Ovary (tissue), 9 donors: ENCODE data around the gene IP6K2. TPM values are rescaled to one million over a fixed set of nuclear protein-coding genes. Genes with fewer than 3 reads are reported as not detected.

Source experiments
- DNase-seq, 5 donors: peaks; one replicate each; pipeline ENCODE4 v3.0.0-alpha.2; 2019 to 2020
- H3K27ac ChIP-seq, 2 donors: fragments of 200-600 bp; one replicate each; pipeline versions ENCODE4 v1.5.1 to v1.8.0; 2019 to 2022
- H3K27me3 ChIP-seq: fragments of 200-600 bp; one replicate; pipeline ENCODE4 v1.8.0; 2022
- H3K36me3 ChIP-seq: fragments of 200-600 bp; sonication (generic); one replicate; pipeline ENCODE4 v1.5.1; 2019
- H3K4me1 ChIP-seq: one replicate; pipeline ENCODE4 v1.8.1; 2013; ENCODE audit warnings: mild to moderate bottlenecking, moderate library complexity; ENCODE audit not compliant: insufficient read depth
- H3K4me3 ChIP-seq: fragments of 200-600 bp; sonication (generic); one replicate; pipeline ENCODE4 v1.5.1; 2017
- H3K9me3 ChIP-seq, 2 donors: fragments of 200-600 bp in 1 of 2; sonication (generic) in 1 of 2; one replicate each; pipeline versions ENCODE4 v1.5.1 to v1.8.1; 2013 to 2019; ENCODE audit warnings: mild to moderate bottlenecking in 1 of 2, moderate library complexity in 1 of 2
- CTCF ChIP-seq, 3 donors: fragments of 450-650 bp in 2 of 3; fragments of 200-600 bp in 1 of 3; IDR thresholded peaks; one replicate each; pipeline versions ENCODE4 v1.5.1 to v1.8.0; 2016 to 2022; ENCODE audit warnings: antibody characterized with exemption in 3 of 3, mild to moderate bottlenecking in 1 of 3
- EP300 ChIP-seq: sonication (generic); formaldehyde crosslinking; IDR thresholded peaks from one replicate; pipeline ENCODE4 v1.6.1; 2017; ENCODE audit warnings: antibody characterized with exemption
- POLR2A ChIP-seq: fragments of 450-650 bp; IDR thresholded peaks from one replicate; pipeline ENCODE4 v1.6.1; 2017; ENCODE audit warnings: antibody characterized with exemption, mild to moderate bottlenecking, moderate library complexity
- WGBS, 3 donors: extraction: QIAGEN DNeasy Blood & Tissue Kit in 1 of 3; methylation state at CpG; one replicate each; pipeline versions ENCODE4 v1.1.5 to v1.1.7; 2013 to 2017; 5-methylcytosine and 5-hydroxymethylcytosine counted together
- intact Hi-C, 4 donors: fragments of 100-400 bp; cut with DNase I; formaldehyde crosslinking; loops; one replicate each; pipeline versions ENCODE4 v1.11.0 to v1.15.1; 2022 to 2023
- polyA plus RNA-seq, 2 donors: library from polyadenylated mRNA; stranded (reverse); fragments of 200-250 nt in 1 of 2; fragments of 350-450 nt in 1 of 2; fragmentation: Illumina TruSeq in 1 of 2; extraction: RNeasy Lipid Tissue Mini Kit (QIAGEN cat#74804) in 1 of 2; gene quantifications; one replicate each; pipeline ENCODE4 v1.2.3, GENCODE V29; 2013 to 2014
- total RNA-seq, 7 donors: library from RNA; depleted of rRNA in 2 of 7; stranded (reverse); fragments of >200 nt in 2 of 7; fragmentation: NEBNext Ultra II Directional in 3 of 7; extraction: Animal tissue kit (Norgen Biotek cat#: 25700) in 3 of 7; gene quantifications; one replicate each; pipeline versions ENCODE4 v1.1.0 to v1.2.4, GENCODE V29; 2016 to 2023
- donor health status: DM: no; HTN: no; CAD: no; lungs with moderate emphysema.
- donor health status: DM: no; HTN: no; CAD: no.
- donor health status: Bipolar disorder and iron deficiency.
- donor health status: DM: yes; HTN: yes; CAD: no.
- donor health status: DM: no; HTN: no; CAD: no.
- donor health status: DM: yes; HTN: yes; CAD: no.

Gene IP6K2
- total and polyA plus RNA-seq, 9 donors, result 51.8 to 132 (median 62.7) TPM

GRCh38 chr3:48662753-48663488 is 54.1 kb downstream of the IP6K2 start, which contains the start of gene CELSR3:
CELSR3 (minus strand) TSS chr3:48662886; CDS start chr3:48662634, 252 bp downstream.
- intact Hi-C loops, result no loop called here
- peaks cover 8% of the 10 kb centered on the region for H3K4me1 ChIP-seq
- no peak for TF ChIP-seq EP300
- TF ChIP-seq CTCF (IDR thresholded peaks at IDR 0.05), result no peak
- TF ChIP-seq POLR2A, result no peak
- no peaks in the 10 kb centered on the region for H3K36me3 ChIP-seq
- peak within 1 kb of the TSS; percentile 44 for H3K4me3 ChIP-seq
- H3K27ac ChIP-seq, result peak within 1 kb of the TSS in 1 of 2 donors; percentile 60
- WGBS, 3 donors, result 1% methylated on average over 40 to 52 of the region's 52 CpGs
- DNase-seq, result peak in 4 of 5 donors; percentile 53 to 81 (median 62)
- no peaks in the 10 kb centered on the region for H3K9me3 ChIP-seq
- no peaks in the 10 kb centered on the region for H3K27me3 ChIP-seq

DNA sequence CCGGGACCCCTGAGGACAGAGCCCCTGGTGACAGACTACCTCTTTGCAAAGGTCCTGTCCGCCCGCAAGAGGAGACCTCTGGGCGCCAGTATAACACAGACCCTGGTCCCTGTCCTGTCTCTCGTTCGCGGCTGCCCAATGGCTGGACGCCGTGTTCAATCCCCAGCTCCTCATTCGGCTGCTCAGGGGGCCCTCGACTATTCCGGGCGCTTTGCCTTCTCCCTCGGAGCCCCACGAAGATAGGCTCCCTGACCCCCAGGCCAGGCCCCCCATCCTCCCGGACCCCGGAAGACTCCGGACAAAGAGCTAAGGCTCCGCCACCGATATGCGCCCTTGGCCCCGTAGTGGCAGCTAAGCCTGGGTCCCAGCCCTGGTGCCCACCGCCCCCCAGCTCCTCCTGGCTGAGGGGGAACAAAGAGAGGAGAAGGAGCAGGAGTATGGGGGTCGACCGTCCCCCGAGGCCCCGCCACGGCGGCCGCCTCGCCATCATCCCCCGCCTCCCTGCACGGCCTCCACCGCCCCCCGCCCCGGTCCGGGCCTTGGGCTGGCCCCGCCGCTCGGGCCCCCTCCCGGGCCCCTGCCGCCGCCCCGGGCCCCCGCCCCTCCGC is 54.8 kb downstream of the IP6K2 start:
- intact Hi-C loops, result no loop called here
- Histone ChIP-seq H3K9me3 (no peaks in the 10 kb centered on the region), H3K27ac (no peak overlapping the region), H3K36me3 (no peaks in the 10 kb centered on the region), H3K4me3 (no peak overlapping the region), H3K27me3 (no peaks in the 10 kb centered on the region), H3K4me1 (peaks cover 8% of the 10 kb centered on the region)
- TF ChIP-seq CTCF (IDR thresholded peaks at IDR 0.05) (no peak), POLR2A (no peak), EP300 (no peak)
- 2% methylated on average over 33 to 46 of the region's 46 CpGs for WGBS, 3 donors
- DNase-seq, result peak in 1 of 5 donors; percentile 55

DNA sequence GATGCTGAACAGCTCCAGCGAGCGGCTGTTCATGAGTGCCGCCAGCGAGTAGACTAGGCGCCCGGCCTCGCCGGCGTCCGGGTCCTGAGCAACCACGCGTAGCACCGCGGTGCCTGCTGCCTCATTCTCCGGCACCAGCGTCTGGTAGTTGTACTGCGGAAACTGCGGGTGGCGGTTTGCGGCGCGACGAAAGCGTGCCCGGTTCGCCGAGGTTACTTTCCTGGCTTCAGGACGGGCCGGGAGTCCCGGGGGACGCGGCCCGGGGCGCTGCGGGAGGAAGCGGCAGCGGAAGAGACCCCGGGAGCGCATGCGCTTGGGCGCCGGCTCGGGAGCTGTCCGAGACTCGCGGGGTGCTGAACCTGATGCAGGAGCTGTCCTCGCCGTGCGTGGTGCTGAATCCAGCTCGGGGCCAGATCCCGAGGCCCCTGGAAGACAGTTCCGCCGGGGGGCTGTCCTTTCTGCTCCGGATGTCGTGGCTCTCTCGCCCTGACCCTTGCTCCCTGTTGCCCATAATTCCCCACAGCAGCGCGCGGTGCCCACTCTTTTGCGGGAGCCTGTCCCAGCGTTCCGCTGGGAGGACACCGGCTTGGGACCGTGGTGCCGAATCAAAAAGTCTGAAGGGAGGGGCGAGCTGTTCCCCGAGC is 55.4 kb downstream of the IP6K2 start:
- H3K4me3 ChIP-seq, result peak overlapping the region; percentile 1
- H3K9me3 ChIP-seq, result no peaks in the 10 kb centered on the region
- WGBS, 3 donors, result 1 to 4% (median 2%) methylated on average over 62 to 67 of the region's 67 CpGs
- no peak overlapping the region for H3K27ac ChIP-seq
- intact Hi-C loops, result no loop called here
- peak in 1 of 3 donors; percentile 9 for TF ChIP-seq CTCF (IDR thresholded peaks at IDR 0.05)
- no peak for TF ChIP-seq EP300
- H3K4me1 ChIP-seq, result peaks cover 10% of the 10 kb centered on the region
- DNase-seq, result peak; percentile 57 to 87 (median 75)
- no peaks in the 10 kb centered on the region for H3K36me3 ChIP-seq
- H3K27me3 ChIP-seq, result no peaks in the 10 kb centered on the region

- H3K27ac ChIP-seq, result no peak overlapping the region
- H3K4me1 ChIP-seq, result peaks cover 12% of the 10 kb centered on the region
- H3K36me3 ChIP-seq, result no peaks in the 10 kb centered on the region
- WGBS, 3 donors, result 47 to 63% (median 61%) methylated on average over 54 to 61 of the region's 61 CpGs
- no peak for TF ChIP-seq CTCF (IDR thresholded peaks at IDR 0.05)
- TF ChIP-seq EP300, result no peak
- no peak for TF ChIP-seq POLR2A
- no peaks in the 10 kb centered on the region for H3K27me3 ChIP-seq
- intact Hi-C loops, result no loop called here
- no peak for DNase-seq
- H3K9me3 ChIP-seq, result no peaks in the 10 kb centered on the region
- no peak overlapping the region for H3K4me3 ChIP-seq
Measured at GRCh38 chr3:48660800-48661400, 56.1 kb downstream of the IP6K2 start.
